ENCODE results near the gene COL18A1.

Gene COL18A1

GRCh38 chr21:45455674-45456583 is 51.0 kb downstream of the COL18A1 start:
- DNase-seq (ENCODE audit: low spot score) = no peak

- no peak for DNase-seq (ENCODE audit: low spot score)
These were observed 51.7 kb downstream of the COL18A1 start for GRCh38 chr21:45456584-45457160.

GRCh38 chr21:45457161-45457831 is 52.3 kb downstream of the COL18A1 start:
- DNase-seq (ENCODE audit: low spot score) = no peak

- DNase-seq (ENCODE audit: low spot score) = no peak
These were observed 52.8 kb downstream of the COL18A1 start for GRCh38 chr21:45457832-45458172.

- no peak for DNase-seq (ENCODE audit: low spot score)
These were observed 53.6 kb downstream of the COL18A1 start for GRCh38 chr21:45458281-45459170.

GRCh38 chr21:45459171-45460010 is 54.4 kb downstream of the COL18A1 start:
- DNase-seq (ENCODE audit: low spot score) = no peak

GRCh38 chr21:45460011-45460565 is 55.1 kb downstream of the COL18A1 start:
- DNase-seq (ENCODE audit: low spot score) = no peak

- DNase-seq (ENCODE audit: low spot score) = no peak
These were observed 55.8 kb downstream of the COL18A1 start for GRCh38 chr21:45460611-45461368.

- no peak for DNase-seq (ENCODE audit: low spot score)
These were observed 56.4 kb downstream of the COL18A1 start for GRCh38 chr21:45461369-45461750.

- no peak for DNase-seq (ENCODE audit: low spot score)
These were observed 56.9 kb downstream of the COL18A1 start for GRCh38 chr21:45461806-45462341.

GRCh38 chr21:45463871-45464270 is 58.9 kb downstream of the COL18A1 start:
- no peak for DNase-seq (ENCODE audit: low spot score)

GRCh38 chr21:45464309-45464708 is 59.3 kb downstream of the COL18A1 start:
- no peak for DNase-seq (ENCODE audit: low spot score)

- no peak for DNase-seq (ENCODE audit: low spot score)
These were observed 60.1 kb downstream of the COL18A1 start for GRCh38 chr21:45465105-45465504.

- DNase-seq (ENCODE audit: low spot score) = no peak
These were observed 60.8 kb downstream of the COL18A1 start for GRCh38 chr21:45465611-45466329.

GRCh38 chr21:45466330-45467220 is 61.6 kb downstream of the COL18A1 start:
- no peak for DNase-seq (ENCODE audit: low spot score)

- DNase-seq (ENCODE audit: low spot score) = no peak
These were observed 62.3 kb downstream of the COL18A1 start for GRCh38 chr21:45467221-45467779.

GRCh38 chr21:45468051-45468970 is 63.3 kb downstream of the COL18A1 start:
- no peak for DNase-seq (ENCODE audit: low spot score)

Measured in left forelimb (tissue), 1 donor.